ENCODE results near the gene RNH1.

- no peak for TF ChIP-seq CTCF (IDR thresholded peaks at IDR 0.05; ENCODE audit: insufficient read depth, low read length, poor library complexity, severe bottlenecking)
- TF ChIP-seq EZH2phosphoT487 (conservative IDR thresholded peaks at IDR 0.05; ENCODE audit: low read length) = no peak
Observed at GRCh38 chr11:472816-473215, 34.2 kb downstream of the RNH1 start.
